ENCODE data around the gene LPIN2. TPM values are rescaled to one million over a fixed set of nuclear protein-coding genes. Genes with fewer than 3 reads are reported as not detected.

Gene LPIN2
- total RNA-seq, 4 donors from 2014 or later = 39.4 to 68.0 (median 47.4) TPM

DNA sequence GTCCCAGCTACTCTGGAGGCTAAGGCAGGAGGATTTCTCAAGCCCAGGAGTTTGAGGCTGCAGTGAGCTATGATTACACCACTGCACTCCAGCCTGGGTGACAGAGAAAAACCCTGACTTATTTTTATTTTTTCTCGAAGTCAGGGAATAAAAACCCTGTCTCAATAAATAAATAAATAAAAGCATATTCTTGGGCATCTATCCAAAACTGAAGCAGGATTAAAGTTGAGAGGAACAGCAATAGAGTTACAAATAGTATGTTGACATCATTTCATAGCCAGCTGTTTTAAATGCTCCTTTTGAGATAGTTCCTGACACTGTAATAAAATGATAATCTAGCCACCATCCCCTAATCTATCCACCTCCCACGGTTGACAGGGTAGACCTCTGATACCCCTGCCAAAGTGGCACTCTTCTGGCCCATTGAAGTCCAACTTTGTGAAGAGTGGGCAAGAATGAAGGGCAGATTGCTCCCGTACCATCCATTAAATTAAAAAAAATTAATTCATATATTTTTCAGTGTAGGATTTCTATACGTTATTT is 42.3 kb upstream of the LPIN2 start:
- no peak for DNase-seq
- Histone ChIP-seq H3K27ac (no peak overlapping the region), H3K4me1 (peaks cover 0 to 5% of the 10 kb centered on the region in 2 donors), H3K9me3 (no peaks in the 10 kb centered on the region), H3K27me3 (no peaks in the 10 kb centered on the region), H3K36me3 (no peaks in the 10 kb centered on the region), H3K4me3 (replicated peaks in 1 of 3) (no peak overlapping the region)
- intact Hi-C loops (cut with DNase I) = loop anchor here (5.0 kb wide), 1 partner anchor 38 kb away; no protein-coding TSS in a partner anchor
- no peak for TF ChIP-seq POLR2A (IDR thresholded peaks at IDR 0.05)
- no peak for TF ChIP-seq CTCF (IDR thresholded peaks at IDR 0.05)
- 71 to 74% methylated on average over 4 of the region's 4 CpGs for WGBS, 2 donors

DNA sequence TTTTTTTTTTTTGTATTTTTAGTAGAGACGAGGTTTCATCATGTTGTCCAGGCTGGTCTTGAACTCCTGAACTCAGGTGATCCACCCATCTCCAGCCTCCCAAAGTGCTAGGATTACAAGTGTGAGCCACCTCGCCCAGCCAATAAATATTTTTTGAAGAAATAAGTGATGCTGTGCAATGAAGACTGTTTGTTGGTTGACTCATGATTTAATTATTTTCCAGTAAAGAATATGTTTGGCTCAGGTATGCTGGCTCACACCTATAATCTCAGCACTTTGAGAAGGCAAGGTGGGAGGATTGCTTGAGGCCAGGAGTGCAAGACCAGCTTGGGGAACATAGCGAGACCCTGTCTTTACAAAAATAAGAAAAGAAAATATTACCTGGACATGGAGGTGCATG is 41.8 kb upstream of the LPIN2 start:
- H3K27ac ChIP-seq = no peak overlapping the region
- TF ChIP-seq CTCF (IDR thresholded peaks at IDR 0.05) = no peak
- TF ChIP-seq POLR2A (IDR thresholded peaks at IDR 0.05) = no peak
- H3K36me3 ChIP-seq = no peaks in the 10 kb centered on the region
- no peaks in the 10 kb centered on the region for H3K9me3 ChIP-seq
- H3K4me1 ChIP-seq = peaks cover 0 to 5% of the 10 kb centered on the region in 2 donors
- H3K4me3 ChIP-seq (replicated peaks in 1 of 3) = no peak overlapping the region
- intact Hi-C loops (cut with DNase I) = loop anchor here (5.0 kb wide), 1 partner anchor 37 kb away; no protein-coding TSS in a partner anchor
- WGBS, 2 donors = 91 to 97% methylated on average over 3 of the region's 3 CpGs
- DNase-seq = no peak
- no peaks in the 10 kb centered on the region for H3K27me3 ChIP-seq

DNA sequence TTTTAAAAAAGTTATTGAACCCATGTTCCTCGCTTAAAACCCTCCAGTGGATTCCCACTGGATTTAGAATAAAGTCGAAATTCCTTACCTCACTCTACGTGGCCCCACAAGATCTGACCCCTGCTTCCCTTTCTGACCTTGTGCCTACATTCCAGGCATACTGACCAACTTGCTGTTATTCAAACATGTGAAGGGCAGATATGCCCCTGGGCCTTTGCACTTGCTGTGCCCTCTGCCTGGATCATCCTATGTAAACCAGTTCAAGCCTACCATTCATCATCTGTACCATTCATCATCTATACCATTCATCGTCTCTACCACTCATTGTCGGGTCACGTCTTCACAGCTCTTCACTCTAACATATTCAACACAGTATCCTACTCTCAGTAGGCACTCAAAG is 41.3 kb upstream of the LPIN2 start:
- H3K4me3 ChIP-seq (replicated peaks in 1 of 3) = no peak overlapping the region
- TF ChIP-seq CTCF (IDR thresholded peaks at IDR 0.05) (no peak), POLR2A (IDR thresholded peaks at IDR 0.05) (no peak)
- H3K27ac ChIP-seq = no peak overlapping the region
- H3K36me3 ChIP-seq = no peaks in the 10 kb centered on the region
- H3K4me1 ChIP-seq = peaks cover 0 to 5% of the 10 kb centered on the region in 2 donors
- intact Hi-C loops (cut with DNase I) = no loop called here
- DNase-seq = no peak
- H3K9me3 ChIP-seq = no peaks in the 10 kb centered on the region
- 97 to 99% methylated on average over 6 of the region's 6 CpGs for WGBS, 2 donors
- no peaks in the 10 kb centered on the region for H3K27me3 ChIP-seq

GRCh38 chr18:3053081-3053480 is 40.1 kb upstream of the LPIN2 start:
- TF ChIP-seq POLR2A (IDR thresholded peaks at IDR 0.05) (no peak), CTCF (IDR thresholded peaks at IDR 0.05) (no peak)
- Histone ChIP-seq H3K4me3 (replicated peaks in 1 of 3) (no peak overlapping the region), H3K9me3 (no peaks in the 10 kb centered on the region), H3K27ac (no peak overlapping the region), H3K36me3 (no peaks in the 10 kb centered on the region), H3K4me1 (no peaks in the 10 kb centered on the region), H3K27me3 (no peaks in the 10 kb centered on the region)
- intact Hi-C loops (cut with DNase I) = no loop called here
- 97% methylated on average over 4 of the region's 4 CpGs for WGBS, 2 donors
- DNase-seq = no peak

GRCh38 chr18:3052411-3052758 is 39.4 kb upstream of the LPIN2 start:
- no peak overlapping the region for H3K4me3 ChIP-seq (replicated peaks in 1 of 3)
- TF ChIP-seq POLR2A (IDR thresholded peaks at IDR 0.05) (no peak), CTCF (IDR thresholded peaks at IDR 0.05) (no peak)
- H3K9me3 ChIP-seq = no peaks in the 10 kb centered on the region
- H3K36me3 ChIP-seq = no peaks in the 10 kb centered on the region
- 68 to 74% methylated on average over 2 of the region's 2 CpGs for WGBS, 2 donors
- H3K4me1 ChIP-seq = no peaks in the 10 kb centered on the region
- no peak for DNase-seq
- H3K27me3 ChIP-seq = no peaks in the 10 kb centered on the region
- intact Hi-C loops (cut with DNase I) = no loop called here
- H3K27ac ChIP-seq = no peak overlapping the region

All from thyroid gland (tissue), 4 donors.